ENCODE measurements around the gene FGF22. TPM values are rescaled to one million over a fixed set of nuclear protein-coding genes. Genes with fewer than 3 reads are reported as not detected.

FGF22 gene
- polyA plus RNA-seq, 1 donor, result 0.24 TPM

GRCh38 chr19:651991-652390 lies 12.3 kb downstream of the FGF22 start:
- no peaks in the 10 kb centered on the region for H3K27me3 ChIP-seq (ENCODE audit: control insufficient read depth, insufficient read depth, low read length)
- no peak overlapping the region for H3K4me3 ChIP-seq (ENCODE audit: low read length)
- H3K4me1 ChIP-seq (ENCODE audit: control insufficient read depth, insufficient read depth, low read length), result peaks cover under 1% of the 10 kb centered on the region
- H3K27ac ChIP-seq (ENCODE audit: low read length), result no peak overlapping the region
- peaks cover 10% of the 10 kb centered on the region for H3K9me3 ChIP-seq (ENCODE audit: control insufficient read depth, low read depth, low read length)
- WGBS (ENCODE audit: insufficient coverage, low lambda C conversion rate), result no CpG with 5 or more reads among the region's 24 CpGs
- DNase-seq, result no peak
- peaks cover 70% of the 10 kb centered on the region for H3K36me3 ChIP-seq (ENCODE audit: control insufficient read depth, insufficient read depth, low read length)

GRCh38 chr19:652467-653389 lies 13.0 kb downstream of the FGF22 start:
- peaks cover 70% of the 10 kb centered on the region for H3K36me3 ChIP-seq (ENCODE audit: control insufficient read depth, insufficient read depth, low read length)

DNA sequence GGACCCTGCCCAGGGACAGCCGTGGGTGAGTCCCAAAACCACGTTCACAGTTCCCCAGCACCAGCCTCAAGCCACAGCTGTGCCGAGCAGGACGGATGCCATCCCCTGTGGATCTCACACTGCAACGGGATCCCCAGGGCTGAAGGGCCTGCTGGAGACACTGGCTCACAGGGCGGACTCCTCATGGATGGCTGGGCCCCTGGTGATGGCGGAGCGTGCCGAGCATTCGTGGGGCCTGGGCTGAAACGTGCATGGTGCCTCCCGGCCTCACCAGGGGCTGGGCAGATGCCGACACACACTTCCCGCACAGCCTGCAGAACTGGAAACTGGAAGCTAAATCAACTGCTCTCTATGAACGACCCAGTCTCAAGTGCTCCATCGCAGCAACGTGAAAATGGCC lies 13.7 kb downstream of the FGF22 start:
- H3K36me3 ChIP-seq (ENCODE audit: control insufficient read depth, insufficient read depth, low read length), result peaks cover 69% of the 10 kb centered on the region
- DNase-seq, result no peak
- H3K4me3 ChIP-seq (ENCODE audit: low read length), result no peak overlapping the region
- H3K27me3 ChIP-seq (ENCODE audit: control insufficient read depth, insufficient read depth, low read length), result no peaks in the 10 kb centered on the region
- WGBS (ENCODE audit: insufficient coverage, low lambda C conversion rate), result 93% methylated on average over 3 of the region's 17 CpGs
- peaks cover 14% of the 10 kb centered on the region for H3K4me1 ChIP-seq (ENCODE audit: control insufficient read depth, insufficient read depth, low read length)
- H3K9me3 ChIP-seq (ENCODE audit: control insufficient read depth, low read depth, low read length), result peaks cover 15% of the 10 kb centered on the region
- no peak overlapping the region for H3K27ac ChIP-seq (ENCODE audit: low read length)

More at GRCh38 chr19:652467-653389, 13.0 kb downstream of the FGF22 start:
- no CpG with 5 or more reads among the region's 54 CpGs for WGBS (ENCODE audit: insufficient coverage, low lambda C conversion rate)
- Histone ChIP-seq H3K27me3 (ENCODE audit: control insufficient read depth, insufficient read depth, low read length) (no peaks in the 10 kb centered on the region), H3K9me3 (ENCODE audit: control insufficient read depth, low read depth, low read length) (peaks cover 13% of the 10 kb centered on the region), H3K4me3 (ENCODE audit: low read length) (no peak overlapping the region), H3K4me1 (ENCODE audit: control insufficient read depth, insufficient read depth, low read length) (peaks cover 8% of the 10 kb centered on the region), H3K27ac (ENCODE audit: low read length) (no peak overlapping the region)
- no peak for DNase-seq

- Histone ChIP-seq H3K27me3 (ENCODE audit: control insufficient read depth, insufficient read depth, low read length) (no peaks in the 10 kb centered on the region), H3K36me3 (ENCODE audit: control insufficient read depth, insufficient read depth, low read length) (peaks cover 53% of the 10 kb centered on the region), H3K4me1 (ENCODE audit: control insufficient read depth, insufficient read depth, low read length) (peaks cover 35% of the 10 kb centered on the region), H3K27ac (ENCODE audit: low read length) (no peak overlapping the region), H3K4me3 (ENCODE audit: low read length) (no peak overlapping the region), H3K9me3 (ENCODE audit: control insufficient read depth, low read depth, low read length) (peaks cover 20% of the 10 kb centered on the region)
- no peak for DNase-seq
- WGBS (ENCODE audit: insufficient coverage, low lambda C conversion rate), result no CpG with 5 or more reads among the region's 17 CpGs
These were observed 16.0 kb downstream of the FGF22 start for GRCh38 chr19:655691-656090.

GRCh38 chr19:656751-657559 lies 17.3 kb downstream of the FGF22 start:
- peaks cover 20% of the 10 kb centered on the region for H3K9me3 ChIP-seq (ENCODE audit: control insufficient read depth, low read depth, low read length)
- H3K27me3 ChIP-seq (ENCODE audit: control insufficient read depth, insufficient read depth, low read length), result no peaks in the 10 kb centered on the region
- H3K27ac ChIP-seq (ENCODE audit: low read length), result no peak overlapping the region
- H3K4me1 ChIP-seq (ENCODE audit: control insufficient read depth, insufficient read depth, low read length), result peaks cover 45% of the 10 kb centered on the region
- no CpG with 5 or more reads among the region's 43 CpGs for WGBS (ENCODE audit: insufficient coverage, low lambda C conversion rate)
- no peak for DNase-seq
- peaks cover 42% of the 10 kb centered on the region for H3K36me3 ChIP-seq (ENCODE audit: control insufficient read depth, insufficient read depth, low read length)
- no peak overlapping the region for H3K4me3 ChIP-seq (ENCODE audit: low read length)

DNA sequence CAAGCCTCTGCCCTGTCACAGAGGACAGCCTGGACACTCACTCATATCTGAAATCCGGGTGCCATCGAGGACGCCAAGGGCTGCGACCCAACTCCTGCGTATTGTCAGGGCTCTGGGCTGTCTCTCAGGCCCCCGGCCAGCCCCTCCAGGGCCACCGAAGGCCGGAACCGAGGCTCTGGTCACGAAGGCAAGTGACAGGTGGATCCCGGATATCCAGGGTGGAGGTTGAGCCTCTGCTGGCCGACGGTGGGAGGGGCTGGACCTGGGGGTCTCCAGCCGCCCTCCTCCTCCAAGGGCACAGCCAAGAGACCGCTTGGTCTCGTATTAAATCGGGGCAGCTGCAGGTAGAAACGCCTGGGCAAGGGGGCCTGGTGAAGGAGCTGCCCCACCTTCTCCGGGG lies 17.9 kb downstream of the FGF22 start:
- peaks cover 45% of the 10 kb centered on the region for H3K4me1 ChIP-seq (ENCODE audit: control insufficient read depth, insufficient read depth, low read length)
- WGBS (ENCODE audit: insufficient coverage, low lambda C conversion rate), result no CpG with 5 or more reads among the region's 19 CpGs
- H3K9me3 ChIP-seq (ENCODE audit: control insufficient read depth, low read depth, low read length), result peaks cover 20% of the 10 kb centered on the region
- DNase-seq, result no peak
- no peak overlapping the region for H3K27ac ChIP-seq (ENCODE audit: low read length)
- H3K27me3 ChIP-seq (ENCODE audit: control insufficient read depth, insufficient read depth, low read length), result no peaks in the 10 kb centered on the region
- H3K4me3 ChIP-seq (ENCODE audit: low read length), result no peak overlapping the region
- H3K36me3 ChIP-seq (ENCODE audit: control insufficient read depth, insufficient read depth, low read length), result peaks cover 35% of the 10 kb centered on the region

GRCh38 chr19:658059-658839 lies 18.6 kb downstream of the FGF22 start:
- peaks cover 21% of the 10 kb centered on the region for H3K9me3 ChIP-seq (ENCODE audit: control insufficient read depth, low read depth, low read length)
- no peak overlapping the region for H3K4me3 ChIP-seq (ENCODE audit: low read length)
- DNase-seq, result peak in 1 of 2 donors; percentile 47
- peaks cover 45% of the 10 kb centered on the region for H3K4me1 ChIP-seq (ENCODE audit: control insufficient read depth, insufficient read depth, low read length)
- H3K27ac ChIP-seq (ENCODE audit: low read length), result no peak overlapping the region
- peaks cover 29% of the 10 kb centered on the region for H3K36me3 ChIP-seq (ENCODE audit: control insufficient read depth, insufficient read depth, low read length)
- WGBS (ENCODE audit: insufficient coverage, low lambda C conversion rate), result no CpG with 5 or more reads among the region's 33 CpGs
- no peaks in the 10 kb centered on the region for H3K27me3 ChIP-seq (ENCODE audit: control insufficient read depth, insufficient read depth, low read length)

DNA sequence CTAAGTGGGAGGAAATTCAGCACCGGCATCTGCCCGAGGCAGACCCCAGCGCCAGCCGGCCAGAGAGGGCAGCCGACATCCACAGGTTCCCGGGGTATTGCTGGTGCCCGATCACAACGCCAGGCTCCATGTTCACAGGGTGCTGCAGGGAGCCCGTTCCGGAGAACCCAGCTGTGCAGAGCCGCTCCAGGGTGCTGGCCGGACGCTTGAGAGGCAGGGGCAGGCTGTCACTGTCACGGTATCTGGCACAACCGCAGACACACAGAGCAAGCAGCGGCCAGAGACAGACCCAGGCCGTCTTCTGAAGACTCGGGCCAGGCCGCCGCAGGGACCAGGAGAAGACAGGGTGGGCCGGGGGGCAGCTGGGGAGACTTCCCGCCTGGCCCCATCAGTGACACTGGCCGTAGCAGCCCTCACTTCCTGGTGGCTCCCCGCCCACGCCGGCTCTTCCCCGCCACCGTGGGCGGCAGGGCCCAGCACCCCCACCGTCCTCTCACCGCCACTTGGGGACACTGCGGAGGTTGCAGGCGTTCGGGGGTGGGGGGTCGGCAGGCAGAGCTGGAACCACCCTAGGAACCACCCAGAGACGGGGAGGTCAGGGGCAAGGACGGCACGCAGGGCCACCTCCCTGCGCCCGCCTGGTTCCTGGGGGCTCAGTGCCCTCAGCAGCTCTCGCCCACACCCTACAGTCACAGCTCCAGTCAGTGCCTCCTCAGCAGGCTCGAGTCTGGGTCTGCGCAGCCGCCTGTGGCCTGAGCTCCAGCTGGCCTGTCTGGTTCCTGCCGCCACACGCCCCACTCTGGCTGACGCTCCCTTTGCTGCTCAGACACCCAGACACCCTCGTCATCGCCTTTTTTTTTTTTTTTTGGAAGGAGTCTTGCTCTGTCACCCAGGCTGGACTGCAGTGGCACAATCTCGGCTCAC lies 19.5 kb downstream of the FGF22 start:
- no peak overlapping the region for H3K4me3 ChIP-seq (ENCODE audit: low read length)
- H3K27me3 ChIP-seq (ENCODE audit: control insufficient read depth, insufficient read depth, low read length), result no peaks in the 10 kb centered on the region
- H3K27ac ChIP-seq (ENCODE audit: low read length), result no peak overlapping the region
- H3K36me3 ChIP-seq (ENCODE audit: control insufficient read depth, insufficient read depth, low read length), result peaks cover 20% of the 10 kb centered on the region
- peaks cover 53% of the 10 kb centered on the region for H3K4me1 ChIP-seq (ENCODE audit: control insufficient read depth, insufficient read depth, low read length)
- WGBS (ENCODE audit: insufficient coverage, low lambda C conversion rate), result 52% methylated on average over 2 of the region's 50 CpGs
- peaks cover 17% of the 10 kb centered on the region for H3K9me3 ChIP-seq (ENCODE audit: control insufficient read depth, low read depth, low read length)
- no peak for DNase-seq

- Histone ChIP-seq H3K27ac (ENCODE audit: low read length) (peak overlapping the region; percentile 95), H3K27me3 (ENCODE audit: control insufficient read depth, insufficient read depth, low read length) (no peaks in the 10 kb centered on the region), H3K4me3 (ENCODE audit: low read length) (peak overlapping the region; percentile 64), H3K36me3 (ENCODE audit: control insufficient read depth, insufficient read depth, low read length) (peaks cover 13% of the 10 kb centered on the region), H3K4me1 (ENCODE audit: control insufficient read depth, insufficient read depth, low read length) (peaks cover 63% of the 10 kb centered on the region), H3K9me3 (ENCODE audit: control insufficient read depth, low read depth, low read length) (peaks cover 16% of the 10 kb centered on the region)
- WGBS (ENCODE audit: insufficient coverage, low lambda C conversion rate), result no CpG with 5 or more reads among the region's 20 CpGs
- DNase-seq, result peak; percentile 79 to 90
These were observed 21.2 kb downstream of the FGF22 start for GRCh38 chr19:660793-661426.
